ENCODE measurements around the gene KCNQ2.
"Not testable (repeated sequence)": the region's sequence is repeated elsewhere in the genome, so short reads cannot be mapped to it uniquely, and the experiment has no call there.

KCNQ2 gene

DNA sequence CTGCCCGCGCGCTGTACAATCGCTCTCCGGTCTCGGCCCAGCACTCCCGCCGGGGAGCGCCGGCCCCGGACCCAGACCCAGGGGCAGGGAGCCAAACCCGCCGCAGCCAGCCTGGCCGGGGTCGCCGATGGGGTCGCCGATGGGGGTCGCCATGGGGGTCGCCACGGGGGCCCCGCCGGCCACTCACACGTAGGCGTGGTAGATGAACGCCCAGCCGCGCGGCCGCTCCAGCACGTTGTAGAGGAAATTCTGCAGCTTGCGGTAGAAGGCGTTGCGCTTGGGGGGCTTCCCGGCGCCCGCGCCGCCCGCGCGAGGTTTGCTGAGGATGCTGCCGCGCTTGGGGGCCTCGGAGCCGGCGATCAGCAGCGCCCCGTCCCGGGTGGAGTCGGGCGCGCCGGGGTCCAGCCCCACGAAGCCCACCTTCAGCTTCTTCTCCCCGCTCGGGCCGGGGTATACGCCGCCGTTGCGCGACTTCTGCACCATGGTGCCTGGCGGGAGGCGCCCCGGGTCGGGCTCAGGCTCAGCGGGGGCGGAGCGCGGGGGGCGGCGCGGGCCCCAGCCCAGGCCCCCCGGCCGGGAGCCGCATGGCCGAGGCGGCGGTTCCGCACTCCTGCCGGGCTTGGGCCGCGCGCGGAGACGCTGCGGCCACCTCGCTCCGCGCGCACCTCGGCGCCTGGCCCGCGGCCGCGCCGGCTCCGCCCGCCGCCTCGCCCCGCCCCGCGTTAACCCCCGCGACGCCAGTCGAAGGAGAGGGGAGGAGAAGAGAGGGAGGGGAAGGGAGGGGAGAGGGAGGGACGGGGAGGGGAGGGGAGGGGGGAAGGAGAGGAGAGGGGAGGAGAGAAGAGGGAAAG, at the start of gene KCNQ2:
Gene KCNQ2, minus strand, starts transcription at position 675 of the 851 bp plus-strand sequence. Its CDS starts 192 bp downstream, at position 483.
- peak; percentile 20 for DNase-seq

DNA sequence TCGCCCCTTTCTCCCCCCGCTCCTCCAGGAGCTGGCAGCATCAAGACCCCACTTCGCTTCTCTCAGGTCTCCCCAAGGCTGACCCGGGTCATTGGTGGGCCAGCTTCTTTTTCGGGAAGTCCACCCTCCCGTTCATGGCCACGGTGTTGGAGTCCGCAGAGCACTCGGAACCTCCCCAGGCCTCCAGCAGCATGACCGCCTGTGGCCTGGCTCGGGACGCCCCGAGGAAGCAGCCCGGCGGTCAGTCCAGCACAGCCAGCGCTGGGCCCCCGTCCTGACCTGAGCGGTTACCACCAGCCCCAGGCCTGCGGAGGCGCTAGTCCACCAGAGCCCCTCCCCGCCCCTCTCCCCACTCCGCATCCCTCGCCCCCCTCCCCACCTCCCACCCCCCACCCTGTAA, 49.1 kb upstream of the KCNQ2 start:
- DNase-seq: no peak

DNA sequence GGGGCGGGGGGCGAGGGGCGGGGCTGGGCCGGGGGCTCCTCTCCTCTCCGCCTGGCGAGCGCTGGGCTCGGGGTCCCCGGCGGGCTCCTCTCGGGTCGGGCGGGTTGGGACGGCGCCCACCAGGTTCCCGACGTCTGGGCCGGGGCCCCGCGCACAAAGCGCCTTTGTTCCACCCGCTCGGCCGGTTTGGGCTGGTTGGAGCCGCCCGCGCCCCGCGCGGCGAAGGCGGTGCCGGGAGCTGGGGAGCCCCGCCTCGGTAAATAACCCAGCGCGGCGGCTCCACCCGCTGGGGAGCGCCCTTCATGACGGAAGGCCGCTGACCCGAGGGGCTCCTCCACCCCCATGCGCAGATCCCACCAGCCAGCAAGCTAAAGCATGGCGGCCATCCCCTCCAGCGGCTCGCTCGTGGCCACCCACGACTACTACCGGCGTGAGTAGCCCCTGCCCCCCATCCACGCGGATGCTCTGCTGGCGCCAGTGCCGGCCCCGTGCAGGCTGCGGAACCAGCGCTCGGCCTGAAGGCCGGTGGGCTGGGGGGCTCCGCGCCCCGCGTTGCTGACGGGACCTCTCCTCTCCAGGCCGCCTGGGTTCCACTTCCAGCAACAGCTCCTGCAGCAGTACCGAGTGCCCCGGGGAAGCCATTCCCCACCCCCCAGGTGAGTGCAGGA, 48.6 kb upstream of the KCNQ2 start:
- DNase-seq: peak; percentile 53

DNA sequence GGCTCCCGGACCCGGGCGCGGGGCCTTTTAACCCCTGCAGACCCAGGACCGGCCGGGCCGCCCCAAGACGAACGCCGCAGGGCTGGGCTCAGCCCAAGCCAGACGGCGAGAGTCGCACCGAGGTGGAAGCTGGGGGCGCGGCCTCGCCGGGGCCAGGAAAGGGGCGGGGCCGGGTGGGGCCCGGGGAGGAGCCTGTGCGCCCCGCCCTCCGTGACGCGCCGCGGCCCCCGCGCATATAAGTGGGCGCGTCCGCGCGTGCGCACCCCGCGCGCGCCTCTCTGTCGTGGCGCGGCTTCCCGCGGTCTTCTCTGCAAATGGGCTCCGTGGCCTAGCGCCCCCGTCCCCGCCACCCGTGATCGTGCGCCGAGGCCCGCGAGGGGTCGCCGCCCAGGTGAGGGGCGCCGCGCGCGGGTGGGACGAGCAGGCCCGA, 48.1 kb upstream of the KCNQ2 start, which contains the start of gene PPDPF:
Gene PPDPF, plus strand, starts transcription at position 262 of the 430 bp plus-strand sequence. CDS start 544 bp downstream, outside the sequence.
- DNase-seq: peak; percentile 60

DNA sequence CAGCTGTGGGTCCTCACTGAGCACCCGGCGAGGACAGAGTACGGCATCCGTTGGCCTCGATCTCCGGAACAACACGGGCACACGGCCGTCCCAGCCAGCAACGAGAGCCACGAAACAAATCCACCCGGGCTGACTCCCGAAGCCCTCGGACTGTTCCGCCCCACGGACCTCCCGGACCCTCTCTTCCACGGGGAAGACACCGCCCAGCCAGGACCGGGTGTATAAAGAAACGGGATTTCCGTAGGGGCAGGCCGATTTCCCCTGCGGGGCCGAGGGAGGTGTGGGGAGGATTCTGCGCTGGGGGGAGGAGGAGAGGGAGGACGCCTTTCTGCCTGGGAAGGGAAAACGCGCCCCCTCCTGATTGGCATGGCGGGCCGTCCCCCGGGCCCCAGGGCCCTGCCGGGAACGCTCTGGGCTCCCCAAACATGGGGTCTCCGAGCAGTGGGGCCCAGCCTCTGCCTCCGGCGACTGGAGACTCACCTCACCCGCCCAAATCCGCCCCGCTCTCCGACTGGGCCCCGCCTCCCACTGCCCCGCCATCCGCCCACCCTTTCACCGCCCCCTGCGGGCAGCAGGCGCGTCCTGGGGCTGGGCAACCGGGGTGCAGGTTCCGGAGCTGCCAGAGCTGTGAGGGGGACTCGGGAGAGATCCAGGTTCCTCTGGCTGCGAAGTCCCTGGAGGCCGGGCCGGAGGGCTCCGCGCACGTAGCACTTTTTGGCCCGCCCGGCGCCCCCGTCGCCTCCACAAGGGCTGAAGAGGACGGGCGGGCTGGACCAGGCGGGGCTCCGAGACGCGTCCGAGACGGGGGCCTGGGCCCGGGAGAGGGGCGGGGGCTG, 47.4 kb upstream of the KCNQ2 start:
- peak; percentile 44 for DNase-seq

DNA sequence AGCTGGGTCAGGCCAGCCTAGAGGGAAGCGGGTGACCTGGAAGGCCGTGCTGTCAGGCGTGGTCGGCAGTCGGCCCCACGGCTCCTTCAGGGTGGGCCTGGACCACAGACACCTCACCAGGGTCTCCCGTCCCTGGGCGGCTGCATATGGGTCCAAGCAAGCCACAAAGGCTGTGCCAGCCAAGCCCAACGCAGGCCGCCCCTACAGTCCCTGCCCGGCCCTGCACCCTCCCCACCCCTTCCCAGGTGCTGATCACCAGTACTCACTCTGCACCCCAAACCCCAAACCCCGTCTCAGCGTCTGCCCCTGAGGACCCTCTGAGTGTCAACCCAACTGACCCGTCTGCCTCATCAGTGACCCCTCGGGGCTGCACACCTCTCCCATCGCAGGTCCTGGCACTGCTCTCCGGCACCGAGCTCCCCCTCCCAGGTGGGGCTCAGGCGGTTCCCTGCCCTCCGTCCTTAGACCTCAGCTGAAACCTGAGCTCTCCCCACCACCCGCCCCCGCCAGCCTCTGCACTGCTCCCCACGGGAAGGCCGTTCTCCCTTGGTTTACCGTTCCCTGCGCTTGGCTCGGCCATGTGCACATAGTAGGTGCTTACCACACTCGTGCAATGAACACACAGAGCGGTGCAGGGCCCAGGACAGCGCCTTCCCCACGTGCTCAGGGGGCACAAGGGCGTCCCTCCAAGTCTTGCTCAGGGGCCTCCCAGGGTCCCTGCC, 46.7 kb upstream of the KCNQ2 start:
- DNase-seq: no peak

DNA sequence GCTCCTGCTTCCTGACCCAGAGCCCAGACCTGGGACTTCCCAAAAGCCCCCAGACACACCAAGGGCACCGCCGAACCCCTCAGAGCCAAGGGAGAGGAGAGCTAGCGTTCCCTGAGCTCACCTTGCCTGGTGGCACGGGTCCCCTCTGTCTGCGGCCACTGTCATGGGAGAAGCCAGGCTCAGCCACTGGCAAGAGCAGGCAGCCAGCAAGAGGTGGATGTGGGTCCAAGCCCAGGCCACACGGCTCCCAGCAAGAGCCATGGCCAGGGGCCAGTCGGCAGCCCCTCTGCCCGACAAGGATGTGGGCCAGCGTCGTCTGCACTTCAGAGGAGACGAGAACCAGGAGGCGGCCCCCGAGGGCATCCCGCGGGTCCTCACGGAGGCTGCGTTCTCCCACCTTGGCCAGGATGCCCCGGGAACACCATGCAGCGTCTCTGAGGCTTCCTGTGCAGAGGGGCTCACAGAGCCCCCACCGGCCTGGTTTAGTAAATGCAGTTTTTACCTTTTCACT, 46.0 kb upstream of the KCNQ2 start:
- no peak for DNase-seq

DNA sequence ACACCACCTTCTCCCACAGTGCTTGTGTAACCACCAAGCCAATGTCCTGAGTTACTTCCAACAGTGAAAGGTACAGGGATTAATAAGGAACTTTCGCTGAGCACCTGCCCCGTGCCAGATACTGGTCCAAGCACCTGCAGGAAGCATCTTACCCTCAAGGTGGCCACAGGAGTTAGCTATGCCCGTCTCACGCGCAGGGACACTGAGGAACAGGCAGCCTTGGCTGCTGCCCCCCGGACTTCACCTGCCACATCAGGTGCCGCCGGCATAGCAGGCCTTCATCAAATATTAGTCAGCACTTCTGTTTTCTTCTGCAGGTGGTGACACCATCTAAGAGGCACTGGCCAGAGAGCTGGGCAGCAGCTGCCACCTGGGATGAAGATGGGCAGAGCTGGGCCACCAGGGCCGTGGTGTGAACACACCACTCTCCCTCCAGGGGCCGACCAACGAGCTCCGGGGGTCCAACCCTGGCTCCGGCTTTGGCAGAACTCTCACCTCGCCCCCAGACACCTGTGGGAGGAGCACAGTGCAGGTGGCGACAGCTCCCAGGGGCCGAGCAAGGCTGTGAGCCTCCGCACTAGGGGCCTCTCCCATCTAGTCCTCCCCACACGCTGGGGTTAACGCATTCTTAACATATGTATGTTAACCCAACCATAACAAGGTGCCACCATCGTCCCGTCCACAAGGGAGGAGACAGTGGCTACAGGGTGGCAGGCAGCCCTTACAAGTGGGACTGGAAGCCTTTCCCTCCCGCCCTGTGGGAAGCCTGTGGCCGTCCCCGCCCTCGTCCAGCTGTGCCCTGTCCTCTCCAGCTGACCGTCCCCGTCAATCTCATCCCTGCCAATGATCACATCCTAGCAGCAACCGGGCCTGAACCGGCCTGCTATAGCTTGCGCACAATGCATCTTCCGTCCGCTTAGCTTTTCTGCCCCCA, 45.2 kb upstream of the KCNQ2 start:
- DNase-seq: no peak

DNA sequence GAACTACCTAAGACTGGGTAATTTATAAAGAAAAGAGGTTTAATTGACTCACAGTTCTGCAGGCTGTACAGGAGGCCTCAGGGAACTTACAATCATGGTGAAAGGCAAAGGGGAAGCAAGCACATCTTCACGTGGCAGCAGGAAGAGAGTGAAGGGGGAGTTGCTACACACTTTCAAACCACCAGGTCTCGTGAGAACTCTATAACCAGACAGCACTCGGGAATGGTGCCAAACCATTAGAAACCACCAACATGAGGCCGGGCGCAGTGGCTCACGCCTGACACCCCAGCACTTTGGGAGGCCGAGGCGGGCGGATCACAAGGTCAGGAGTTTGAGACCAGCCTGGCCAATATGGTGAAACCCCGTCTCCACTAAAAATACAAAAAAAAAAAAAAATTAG, 42.1 kb upstream of the KCNQ2 start:
- not testable (repeated sequence) for DNase-seq

DNA sequence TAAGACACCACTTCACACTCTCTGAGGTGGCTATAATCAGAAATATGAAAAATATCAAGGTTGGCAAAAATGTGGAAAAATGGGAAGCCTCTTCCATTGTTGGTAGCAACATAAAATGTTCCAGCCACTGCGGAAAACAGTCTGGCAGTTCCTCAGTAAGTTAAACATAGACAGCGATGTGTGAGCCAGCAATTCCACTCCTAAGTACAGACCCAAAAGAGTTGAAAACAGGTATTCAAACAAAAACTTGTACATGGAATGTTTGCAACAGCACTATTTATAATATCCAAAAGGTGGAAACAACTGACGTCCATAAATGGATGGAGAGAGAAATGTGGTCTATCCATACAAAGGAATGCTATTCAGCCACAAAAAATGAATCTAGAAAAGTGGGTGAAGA, 40.8 kb upstream of the KCNQ2 start:
- DNase-seq: no peak

DNA sequence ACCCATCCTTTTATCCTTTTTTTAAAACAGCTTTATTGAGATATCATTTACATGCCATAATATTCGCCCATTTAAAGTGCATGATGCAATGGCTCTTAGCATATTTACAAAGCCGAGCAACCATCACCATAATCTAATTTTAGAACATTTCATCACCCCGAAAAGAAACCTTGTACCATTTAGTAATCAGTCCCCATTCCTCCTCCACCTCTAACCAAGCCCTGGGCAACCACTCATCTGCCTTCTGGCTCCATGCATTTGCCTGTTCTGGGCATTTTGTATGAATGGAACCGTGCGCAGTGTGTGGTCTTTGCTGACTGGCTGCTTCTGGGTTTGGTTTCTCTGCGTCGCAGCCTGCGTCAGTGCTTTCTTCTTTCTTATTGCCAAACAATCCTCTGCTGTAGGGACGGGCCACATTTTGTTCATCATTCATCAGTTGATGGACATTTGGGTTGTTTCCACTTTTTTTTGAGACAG, 36.7 kb upstream of the KCNQ2 start:
- DNase-seq: no peak

DNA sequence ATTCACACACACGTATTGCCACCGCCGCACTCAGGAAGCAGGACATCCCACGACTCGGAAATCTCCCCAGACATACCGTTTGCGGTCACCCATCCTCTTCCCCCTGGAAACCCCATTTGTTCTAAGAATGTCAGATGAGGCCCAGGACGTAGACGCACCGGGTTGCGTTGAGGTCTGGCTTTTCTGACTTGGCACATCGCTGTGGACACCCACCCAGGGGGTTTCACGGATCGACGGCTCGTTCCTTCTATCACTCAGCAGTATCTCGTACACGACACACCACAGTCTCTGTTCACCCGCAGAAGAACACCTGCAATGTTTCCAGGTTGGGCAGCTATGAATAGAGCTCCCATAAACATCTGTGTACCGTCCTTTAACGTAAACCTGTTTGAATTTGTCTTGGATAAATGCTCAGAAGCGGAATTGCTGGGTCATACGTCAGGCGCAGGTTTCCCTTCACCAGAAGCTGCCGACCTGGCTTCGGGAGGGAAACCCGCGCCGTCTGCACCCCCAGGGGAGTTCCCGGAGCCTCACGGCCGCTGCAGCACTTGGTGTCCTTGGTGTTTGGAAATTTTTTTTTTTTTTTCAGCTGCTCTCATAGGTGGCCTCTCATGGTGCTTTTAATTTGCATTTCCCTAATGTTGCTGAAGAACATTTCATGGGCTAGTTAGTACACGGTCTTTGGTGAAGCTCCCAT, 35.8 kb upstream of the KCNQ2 start:
- no peak for DNase-seq

DNA sequence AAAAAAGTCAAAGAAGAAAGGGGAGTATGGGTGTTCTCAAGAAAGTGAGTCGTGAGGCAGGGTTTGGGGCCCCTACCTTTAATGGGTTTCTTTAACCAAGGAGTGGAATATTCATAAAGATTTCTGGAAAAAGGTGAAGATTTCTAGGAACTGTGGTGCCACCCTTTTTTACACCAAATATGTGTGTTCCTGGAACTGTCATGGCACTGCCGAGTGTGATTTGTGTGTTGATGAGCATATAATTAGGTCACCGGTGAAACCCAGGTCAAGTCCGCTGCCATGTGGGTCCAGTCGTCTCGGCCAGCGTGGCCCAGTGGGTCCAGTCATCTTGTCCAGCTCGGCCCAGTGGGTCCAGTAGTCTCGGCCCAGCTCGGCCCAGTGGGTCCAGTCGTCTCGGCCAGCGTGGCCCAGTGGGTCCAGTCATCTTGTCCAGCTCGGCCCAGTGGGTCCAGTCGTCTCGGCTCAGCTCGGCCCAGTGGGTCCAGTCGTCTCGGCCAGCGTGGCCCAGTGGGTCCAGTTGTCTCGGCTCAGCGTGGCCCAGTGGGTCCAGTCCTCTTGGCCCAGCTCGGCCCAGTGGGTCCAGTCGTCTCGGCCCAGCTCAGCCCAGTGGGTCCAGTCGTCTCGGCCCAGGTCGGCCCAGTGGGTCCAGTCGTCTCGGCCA, 34.8 kb upstream of the KCNQ2 start:
- DNase-seq: no peak

DNA sequence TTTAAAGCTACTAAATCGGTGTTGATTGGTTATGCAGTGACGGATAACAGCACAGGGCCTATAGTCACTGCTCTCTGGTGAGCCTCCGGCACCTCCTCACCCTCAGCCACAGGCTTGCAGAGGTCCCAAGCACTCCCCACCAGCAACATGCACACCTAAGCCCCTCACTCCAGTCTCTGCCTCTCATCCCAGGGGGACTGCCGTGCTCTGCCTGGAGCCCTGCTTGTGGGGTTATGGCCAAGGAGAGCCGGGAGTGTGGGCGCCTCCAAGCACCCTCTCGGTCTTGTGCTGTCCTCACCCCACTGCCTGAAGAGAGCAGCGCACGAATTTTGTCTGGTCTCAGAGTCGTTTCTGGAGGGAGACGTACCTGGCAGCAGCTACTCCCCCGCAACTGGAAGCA, 33.3 kb upstream of the KCNQ2 start:
- DNase-seq: no peak

DNA sequence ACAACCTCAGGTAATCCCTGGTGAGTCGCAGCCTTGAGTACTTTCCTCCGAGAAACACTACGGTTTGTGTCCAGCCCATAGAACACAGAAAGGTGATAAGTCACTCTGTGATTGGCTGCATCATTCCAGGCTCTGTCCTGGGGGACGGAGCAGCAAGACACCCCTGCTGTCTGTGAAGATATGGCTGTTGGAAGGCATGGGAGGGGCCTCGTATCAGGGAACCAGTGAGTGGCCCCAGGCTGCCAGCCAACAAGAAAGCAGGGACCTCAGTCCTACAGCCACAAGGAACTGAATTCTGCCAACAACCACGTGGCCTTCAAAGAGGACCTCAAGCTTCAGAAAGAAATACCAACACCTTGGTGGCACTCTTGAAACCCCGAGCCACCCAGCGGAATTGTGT, 32.8 kb upstream of the KCNQ2 start:
- DNase-seq: no peak

DNA sequence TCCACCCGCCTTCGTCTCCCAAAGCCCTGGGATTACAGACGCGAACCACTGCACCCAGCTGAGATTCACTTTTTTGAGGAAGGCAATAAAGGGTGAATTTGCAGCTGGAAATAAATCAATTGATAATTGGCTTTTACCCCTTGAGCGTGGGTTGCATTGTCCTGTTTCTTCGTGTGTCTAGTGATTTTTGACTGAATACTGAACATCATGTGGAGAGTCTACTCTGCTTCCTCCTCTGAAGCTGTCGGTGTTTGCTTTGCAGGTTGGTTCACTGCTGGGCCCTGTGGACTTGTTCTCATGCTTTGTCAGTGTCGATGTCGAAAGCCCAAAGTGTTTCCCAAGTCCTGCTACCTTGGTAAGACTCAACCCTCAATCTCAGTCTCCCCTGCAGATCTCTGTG, 32.2 kb upstream of the KCNQ2 start:
- DNase-seq: no peak

DNA sequence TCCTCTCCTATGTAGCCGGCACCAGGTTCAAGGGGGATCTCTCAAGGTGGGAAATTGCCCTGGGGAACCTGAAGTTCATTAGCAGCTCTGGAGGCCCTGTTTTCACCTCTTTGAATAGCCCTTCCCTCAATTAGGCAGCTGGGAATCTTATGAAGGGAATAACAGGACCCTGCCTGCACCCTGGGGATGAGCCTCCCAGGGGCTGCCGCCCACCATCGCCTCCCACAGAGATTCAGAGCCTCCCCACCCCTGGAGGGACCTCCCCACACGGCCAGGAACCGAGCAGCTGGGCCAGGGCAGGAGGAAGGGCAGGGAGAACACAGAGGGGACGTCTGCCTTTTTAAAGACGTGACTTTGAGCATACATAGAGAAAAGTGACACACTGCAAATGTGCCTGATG, 31.1 kb upstream of the KCNQ2 start:
- no peak for DNase-seq

DNA sequence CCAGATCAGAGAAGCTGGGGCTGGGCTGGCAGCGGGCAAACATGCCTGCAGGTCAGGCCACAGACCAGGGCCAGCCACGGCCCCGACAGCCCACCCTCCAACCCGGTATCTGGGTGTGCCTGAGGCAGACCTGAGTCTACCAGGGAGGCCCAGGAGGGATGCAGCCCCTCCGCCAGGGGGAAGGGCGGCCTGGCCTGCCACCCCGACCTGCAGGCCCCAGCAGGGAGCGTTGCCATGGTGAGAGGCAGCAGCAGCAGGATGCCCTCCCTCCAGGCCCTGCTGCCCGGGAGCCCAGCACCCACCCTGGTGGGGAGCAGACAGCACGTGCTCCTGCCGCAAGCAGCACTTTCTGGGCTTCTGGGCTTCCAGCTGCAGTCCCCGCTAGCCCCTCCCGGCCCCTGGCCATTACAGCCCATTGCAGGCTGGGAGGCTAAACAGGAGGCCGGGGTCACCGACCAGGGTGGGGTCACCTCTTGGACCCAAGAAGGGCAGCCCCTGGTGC, 30.3 kb upstream of the KCNQ2 start:
- no peak for DNase-seq

DNA sequence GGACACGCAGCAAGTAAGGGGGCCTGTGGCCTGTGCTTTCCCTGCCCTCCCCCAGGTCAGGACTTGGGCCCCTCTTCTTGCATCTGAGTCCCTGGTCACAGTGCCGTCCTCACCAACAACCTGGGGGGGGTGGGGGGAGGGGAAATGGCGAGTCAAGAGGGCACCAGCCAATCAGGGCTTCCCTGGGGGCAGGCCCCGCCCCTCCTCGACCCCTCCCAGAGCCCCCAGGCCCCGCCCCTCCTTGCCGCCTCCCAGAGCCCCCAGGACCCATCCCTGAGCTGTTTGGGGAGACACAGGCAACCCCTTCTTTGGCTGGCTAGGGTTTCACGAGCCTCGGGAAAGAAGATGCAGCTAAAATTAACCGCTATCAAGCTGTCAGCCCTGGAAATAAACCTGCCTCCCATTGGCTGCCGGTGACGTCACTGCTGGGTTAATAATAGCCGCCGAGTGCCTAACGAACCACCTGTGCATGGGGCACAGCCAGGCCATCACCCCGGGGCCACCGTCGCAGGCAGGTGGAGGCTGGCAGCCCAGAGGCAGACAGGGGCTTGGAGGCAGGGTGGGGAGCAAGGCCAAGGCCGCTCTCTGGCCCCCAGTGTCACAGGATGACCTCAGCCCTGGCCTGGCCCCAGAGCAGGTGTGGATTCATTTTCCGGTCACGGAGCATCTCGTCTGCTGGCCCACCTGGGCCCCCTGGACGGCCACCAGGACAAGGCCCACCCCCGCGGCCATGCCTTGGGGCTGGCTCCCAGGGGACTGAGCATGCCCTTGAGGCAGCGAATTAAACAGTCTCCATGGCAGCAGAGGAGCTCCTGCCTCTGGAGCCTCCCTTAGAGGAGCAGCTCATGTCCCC, 29.6 kb upstream of the KCNQ2 start:
- peak; percentile 65 for DNase-seq

Data from NCI-H1105 treated with DMSO at 0.1 percent for 48 hours (cell line).